ENCODE measurements around the gene PRPF31. TPM values are rescaled to one million over a fixed set of nuclear protein-coding genes. Genes with fewer than 3 reads are reported as not detected.

PRPF31 gene
- polyA plus RNA-seq, 1 donor (not counting 4 experiments of a cell fraction or from before 2014, with no cell fraction given) = 42.2 TPM

GRCh38 chr19:54142166-54142780 lies 26.7 kb downstream of the PRPF31 start:
- Histone ChIP-seq H4K20me1 (ENCODE audit: control insufficient read depth, extremely low read depth, insufficient read depth, low read length) (peaks cover 12% of the 10 kb centered on the region), H3K4me1 (ENCODE audit: control insufficient read depth, extremely low read depth, insufficient read depth, low read length) (peaks cover 5% of the 10 kb centered on the region), H3K79me2 (ENCODE audit: control insufficient read depth, insufficient read depth, low read length) (peaks cover 50% of the 10 kb centered on the region), H3K9me1 (ENCODE audit: control insufficient read depth, extremely low read depth, insufficient read depth, low read length) (no peaks in the 10 kb centered on the region), H3K36me3 (ENCODE audit: control insufficient read depth in 2 of 2, extremely low read depth in 1 of 2, insufficient read depth in 2 of 2, low read length in 2 of 2) (peaks cover 46 to 47% of the 10 kb centered on the region in 2 experiments), H3K27me3 (ENCODE audit: control insufficient read depth, extremely low read depth, insufficient read depth, low read length) (no peaks in the 10 kb centered on the region), H3K27ac (ENCODE audit: control insufficient read depth, insufficient read depth, low read length) (no peak overlapping the region), H3K4me3 (ENCODE audit: control insufficient read depth in 2 of 3, extremely low read depth in 1 of 3, insufficient read depth in 2 of 3, low read depth in 1 of 3, low read length in 3 of 3) (no peak overlapping the region), H2AFZ (ENCODE audit: control insufficient read depth, low read length) (no peak overlapping the region), H3K9ac (ENCODE audit: control insufficient read depth, extremely low read depth, insufficient read depth, low read length) (no peak overlapping the region), H3K4me2 (ENCODE audit: control insufficient read depth, extremely low read depth, insufficient read depth, low read depth, low read length) (no peak overlapping the region), H3K9me3 (ENCODE audit: control insufficient read depth, low read depth, low read length) (no peaks in the 10 kb centered on the region)
- no peak for DNase-seq (ENCODE audit: low read depth, low spot score)
- FAIRE-seq = no peak
- TF ChIP-seq EZH2 (IDR thresholded peaks at IDR 0.05; ENCODE audit: low read length) (no peak), CTCF (optimal IDR thresholded peaks at IDR 0.05 in 1 of 3, IDR thresholded peaks at IDR 0.05 in 1 of 3, conservative IDR thresholded peaks at IDR 0.05 in 1 of 3; ENCODE audit: extremely low read depth in 1 of 3, insufficient read depth in 2 of 3, low read length in 3 of 3) (no peak)
- dilution Hi-C loops (cut with MboI; ENCODE audit: extremely low pct_ligation_motif_present, low sequenced_read_pairs) = no loop called here

- TF ChIP-seq EZH2 (IDR thresholded peaks at IDR 0.05; ENCODE audit: low read length) (no peak), CTCF (optimal IDR thresholded peaks at IDR 0.05 in 1 of 3, IDR thresholded peaks at IDR 0.05 in 1 of 3, conservative IDR thresholded peaks at IDR 0.05 in 1 of 3; ENCODE audit: extremely low read depth in 1 of 3, insufficient read depth in 2 of 3, low read length in 3 of 3) (no peak)
- peaks cover 56 to 57% of the 10 kb centered on the region in 2 experiments for H3K36me3 ChIP-seq (ENCODE audit: control insufficient read depth in 2 of 2, extremely low read depth in 1 of 2, insufficient read depth in 2 of 2, low read length in 2 of 2)
Observed at GRCh38 chr19:54145541-54146158, 30.1 kb downstream of the PRPF31 start.

More at GRCh38 chr19:54145541-54146158, 30.1 kb downstream of the PRPF31 start:
- no peaks in the 10 kb centered on the region for H3K4me1 ChIP-seq (ENCODE audit: control insufficient read depth, extremely low read depth, insufficient read depth, low read length)
- H3K9me3 ChIP-seq (ENCODE audit: control insufficient read depth, low read depth, low read length) = no peaks in the 10 kb centered on the region
- H3K27me3 ChIP-seq (ENCODE audit: control insufficient read depth, extremely low read depth, insufficient read depth, low read length) = no peaks in the 10 kb centered on the region
- peaks cover 10% of the 10 kb centered on the region for H4K20me1 ChIP-seq (ENCODE audit: control insufficient read depth, extremely low read depth, insufficient read depth, low read length)
- no peak overlapping the region for H3K4me3 ChIP-seq (ENCODE audit: control insufficient read depth in 2 of 3, extremely low read depth in 1 of 3, insufficient read depth in 2 of 3, low read depth in 1 of 3, low read length in 3 of 3)
- H3K9me1 ChIP-seq (ENCODE audit: control insufficient read depth, extremely low read depth, insufficient read depth, low read length) = no peaks in the 10 kb centered on the region
- no peak overlapping the region for H3K27ac ChIP-seq (ENCODE audit: control insufficient read depth, insufficient read depth, low read length)
- dilution Hi-C loops (cut with MboI; ENCODE audit: extremely low pct_ligation_motif_present, low sequenced_read_pairs) = no loop called here
- H2AFZ ChIP-seq (ENCODE audit: control insufficient read depth, low read length) = no peak overlapping the region
- H3K4me2 ChIP-seq (ENCODE audit: control insufficient read depth, extremely low read depth, insufficient read depth, low read depth, low read length) = no peak overlapping the region
- FAIRE-seq (no peak), DNase-seq (ENCODE audit: low read depth, low spot score) (no peak)
- H3K9ac ChIP-seq (ENCODE audit: control insufficient read depth, extremely low read depth, insufficient read depth, low read length) = no peak overlapping the region
- peaks cover 23% of the 10 kb centered on the region for H3K79me2 ChIP-seq (ENCODE audit: control insufficient read depth, insufficient read depth, low read length)

All from keratinocyte (primary cell).